IMR-90 (cell line): ENCODE data around the gene TEX14. TPM values are rescaled to one million over a fixed set of nuclear protein-coding genes. Genes with fewer than 3 reads are reported as not detected.

Experiments used
- ATAC-seq: fragments of 200-7000 bp; cut with Tn5 transposase; 2 replicates; pipeline ENCODE4 v1.9.1; 2020; ENCODE audit warnings: low read depth, mild to moderate bottlenecking, moderate library complexity
- BruUV-seq: library from RNA; stranded (reverse); fragments of 400-500 nt; replicated peaks from 2 replicates; lab custom pipeline; 2021; lab: Mats Ljungman, UMichigan
- CTCF ChIA-PET: fragments of 300-600 bp; formaldehyde crosslinking; extraction: SDS; loops from one replicate; lab custom pipeline; 2021; ENCODE audit warnings: antibody characterized with exemption; lab: Yijun Ruan, JAX
- POLR2A ChIA-PET: fragments of 300-600 bp; sonication (Branson Sonifier 250); formaldehyde crosslinking; loops from one replicate; lab custom pipeline; 2022; ENCODE audit warnings: antibody characterized with exemption; ENCODE audit not compliant: unreplicated experiment; lab: Charles Lee
- DNase-seq: peaks from one replicate; pipeline ENCODE4 v3.0.0; 2013
- H2AFZ ChIP-seq: replicated peaks from 2 replicates; pipeline ENCODE3; 2013; ENCODE audit warnings: low read length, mild to moderate bottlenecking; ENCODE audit not compliant: poor library complexity
- H2AK5ac ChIP-seq: 2 replicates; pipeline ENCODE4 v1.6.1; 2013; ENCODE audit warnings: low read depth, low read length, inconsistent platforms
- H2AK9ac ChIP-seq: replicated peaks from 2 replicates; pipeline ENCODE3; 2013; ENCODE audit warnings: mild to moderate bottlenecking, low read depth, low read length, moderate library complexity; ENCODE audit not compliant: poor library complexity
- H2BK120ac ChIP-seq: 2 replicates; pipeline ENCODE4 v1.6.1; 2013; ENCODE audit warnings: low read depth, low read length, inconsistent platforms
- H2BK15ac ChIP-seq: 3 replicates; pipeline ENCODE4 v1.6.1; 2013; ENCODE audit warnings: low read depth, low read length, inconsistent platforms
- H2BK20ac ChIP-seq: 2 replicates; pipeline ENCODE4 v1.6.1; 2013; ENCODE audit warnings: low read depth, mild to moderate bottlenecking, inconsistent platforms, low read length, moderate library complexity
- H2BK5ac ChIP-seq: 2 replicates; pipeline ENCODE4 v1.6.1; 2013; ENCODE audit warnings: mild to moderate bottlenecking, low read depth, low read length, inconsistent platforms; ENCODE audit not compliant: poor library complexity, severe bottlenecking
- H3K14ac ChIP-seq: replicated peaks from 2 replicates; pipeline ENCODE4 v1.6.1; 2013; ENCODE audit warnings: low read depth, low read length, inconsistent platforms
- H3K18ac ChIP-seq: 2 replicates; pipeline ENCODE4 v1.6.1; 2013; ENCODE audit warnings: low read depth, low read length, control low read depth
- H3K23ac ChIP-seq: 2 replicates; pipeline ENCODE4 v1.6.1; 2013; ENCODE audit warnings: low read depth, low read length, inconsistent platforms
- H3K27ac ChIP-seq: 2 replicates; pipeline ENCODE4 v1.5.1; 2013; ENCODE audit warnings: mild to moderate bottlenecking, control low read depth, low read length; ENCODE audit not compliant: insufficient read depth
- H3K27me3 ChIP-seq: 2 replicates; pipeline ENCODE4 v1.6.1; 2013; ENCODE audit warnings: low read length; ENCODE audit not compliant: control insufficient read depth, insufficient read depth
- H3K36me3 ChIP-seq: 2 replicates; pipeline ENCODE4 v1.6.1; 2013; ENCODE audit warnings: low read length, mixed read lengths; ENCODE audit not compliant: control insufficient read depth, insufficient read depth
- H3K4ac ChIP-seq: 2 replicates; pipeline ENCODE4 v1.6.1; 2013; ENCODE audit warnings: low read depth, low read length, inconsistent platforms
- H3K4me1 ChIP-seq: 2 replicates; pipeline ENCODE4 v1.6.1; 2013; ENCODE audit warnings: low read length, mixed read lengths; ENCODE audit not compliant: control insufficient read depth, insufficient read depth
- H3K4me2 ChIP-seq: 2 replicates; pipeline ENCODE4 v1.6.1; 2013; ENCODE audit warnings: low read depth, mild to moderate bottlenecking, control low read depth, low read length, moderate library complexity
- H3K4me3 ChIP-seq: 2 replicates; pipeline ENCODE4 v1.5.1; 2013; ENCODE audit warnings: low read depth, mild to moderate bottlenecking, control low read depth, low read length, moderate library complexity; ENCODE audit not compliant: insufficient read depth
- H3K56ac ChIP-seq: 2 replicates; pipeline ENCODE4 v1.6.1; 2013; ENCODE audit warnings: low read length, inconsistent platforms; ENCODE audit not compliant: insufficient read depth; ENCODE audit errors: extremely low read depth
- H3K79me1 ChIP-seq, 2 experiments: 2 replicates each; pipeline ENCODE4 v1.6.1; 2013; ENCODE audit warnings: low read length in 2 of 2, inconsistent platforms in 1 of 2, low read depth in 1 of 2
- H3K9ac ChIP-seq: 2 replicates; pipeline ENCODE4 v1.6.1; 2013; ENCODE audit warnings: low read depth, low read length, control low read depth
- H3K9me1 ChIP-seq: 2 replicates; pipeline ENCODE4 v1.6.1; 2013; ENCODE audit warnings: low read length, inconsistent platforms; ENCODE audit not compliant: insufficient read depth
- H3K9me3 ChIP-seq: 2 replicates; pipeline ENCODE4 v1.6.1; 2013; ENCODE audit warnings: low read length; ENCODE audit not compliant: control insufficient read depth, insufficient read depth
- H4K20me1 ChIP-seq: 2 replicates; pipeline ENCODE4 v1.6.1; 2013; ENCODE audit warnings: low read length, inconsistent platforms; ENCODE audit not compliant: insufficient read depth
- H4K5ac ChIP-seq: 2 replicates; pipeline ENCODE4 v1.6.1; 2013; ENCODE audit warnings: mild to moderate bottlenecking, low read depth, low read length, control low read depth
- H4K8ac ChIP-seq, 2 experiments: 2 replicates each; pipeline ENCODE4 v1.6.1; 2013; ENCODE audit warnings: low read depth in 2 of 2, low read length in 2 of 2, control low read depth in 1 of 2, inconsistent platforms in 1 of 2
- H4K91ac ChIP-seq: 2 replicates; pipeline ENCODE4 v1.6.1; 2013; ENCODE audit warnings: low read depth, low read length, inconsistent platforms; ENCODE audit not compliant: insufficient read depth
- BHLHE40 ChIP-seq: fragments of 150-350 bp; IDR thresholded peaks from 2 replicates; pipeline ENCODE4 v1.6.1; 2016; ENCODE audit warnings: mild to moderate bottlenecking, low read depth, low read length
- CEBPB ChIP-seq: IDR thresholded peaks from 2 replicates; pipeline ENCODE4 v1.6.1; 2012; ENCODE audit warnings: low read depth, low read length, improper control_type of control experiment
- CHD1 ChIP-seq: IDR thresholded peaks from 2 replicates; pipeline ENCODE4 v1.6.1; 2012; ENCODE audit warnings: low read depth, low read length, improper control_type of control experiment
- MAZ ChIP-seq: IDR thresholded peaks from 2 replicates; pipeline ENCODE4 v1.6.1; 2012; ENCODE audit warnings: low read depth, mild to moderate bottlenecking, low read length, improper control_type of control experiment, moderate library complexity, borderline replicate concordance
- MXI1 ChIP-seq: IDR thresholded peaks from 2 replicates; pipeline ENCODE4 v1.6.1; 2012; ENCODE audit warnings: low read depth, mild to moderate bottlenecking, low read length, moderate library complexity, borderline replicate concordance
- NFE2L2 ChIP-seq: fragments of 150-350 bp; IDR thresholded peaks from 2 replicates; pipeline ENCODE4 v1.6.1; 2016; ENCODE audit warnings: low read depth, mild to moderate bottlenecking, low read length
- POLR2A ChIP-seq: IDR thresholded peaks from 2 replicates; pipeline ENCODE4 v1.6.1; 2012; ENCODE audit warnings: mild to moderate bottlenecking, low read depth, low read length
- RAD21 ChIP-seq: IDR thresholded peaks from 2 replicates; pipeline ENCODE4 v1.6.1; 2012; ENCODE audit warnings: low read length, improper control_type of control experiment
- RFX5 ChIP-seq: IDR thresholded peaks from 2 replicates; pipeline ENCODE4 v1.8.0; 2012; ENCODE audit warnings: low read depth, mild to moderate bottlenecking, low read length, moderate library complexity
- SMC3 ChIP-seq: fragments of 150-350 bp; IDR thresholded peaks from 2 replicates; pipeline ENCODE4 v1.6.1; 2016; ENCODE audit warnings: low read depth, mild to moderate bottlenecking, antibody characterized with exemption, low read length, moderate library complexity
- WGBS, 2 experiments: methylation state at CpG; one replicate each; pipeline versions ENCODE4 v1.1.5 to v1.1.7; 2013; ENCODE audit warnings: missing lambda C conversion rate in 2 of 2; ENCODE audit not compliant: insufficient read length in 1 of 2; ENCODE audit errors: extremely low coverage in 2 of 2; 5-methylcytosine and 5-hydroxymethylcytosine counted together
- dilution Hi-C: fragments of 300-500 bp; cut with HindIII; formaldehyde crosslinking; loops from one replicate; pipeline ENCODE4 v1.14.3; 2018; ENCODE audit warnings: low sequenced_read_pairs; ENCODE audit not compliant: unreplicated experiment
- in situ Hi-C: fragments of 300-500 bp; cut with MboI; formaldehyde crosslinking; loops from 3 replicates; pipeline ENCODE4 v1.14.3; 2019; ENCODE audit warnings: low sequenced_read_pairs, inconsistent platforms, mixed read lengths
- intact Hi-C: fragments of 100-400 bp; cut with micrococcal nuclease; formaldehyde crosslinking; loops from 2 replicates; pipeline ENCODE4 v1.10.0; 2022
- polyA plus RNA-seq, 3 experiments: library from polyadenylated mRNA; depleted of rRNA; stranded (reverse); fragments of >200 nt; gene quantifications; 2 replicates each; pipeline ENCODE4 v1.2.3, GENCODE V29; 2012; ENCODE audit warnings: low replicate concordance in 1 of 3
- total RNA-seq: library from RNA; depleted of rRNA; stranded (reverse); fragments of >200 nt; gene quantifications from 2 replicates; pipeline ENCODE4 v1.2.3, GENCODE V29; 2012
- TF ChIP-seq, protein P1 (sequence below): fragments of 150-350 bp; IDR thresholded peaks from 2 replicates; pipeline ENCODE4 v1.6.1; 2017; ENCODE audit warnings: mild to moderate bottlenecking, antibody characterized with exemption, low read length, low read depth
- TF ChIP-seq, protein P2 (sequence below): fragments of 150-350 bp; IDR thresholded peaks from 2 replicates; pipeline ENCODE4 v1.6.1; 2016; ENCODE audit warnings: low read depth, mild to moderate bottlenecking, low read length, moderate library complexity, borderline replicate concordance
- TF ChIP-seq, protein P3 (sequence below): conservative IDR thresholded peaks from 2 replicates; pipeline ENCODE4 v1.5.1; 2012; ENCODE audit warnings: mild to moderate bottlenecking, low read depth, low read length, improper control_type of control experiment

The TEX14 gene
- total and polyA plus RNA-seq, 2 of the 4 experiments (the other 2 are of a cell fraction): not detected

DNA sequence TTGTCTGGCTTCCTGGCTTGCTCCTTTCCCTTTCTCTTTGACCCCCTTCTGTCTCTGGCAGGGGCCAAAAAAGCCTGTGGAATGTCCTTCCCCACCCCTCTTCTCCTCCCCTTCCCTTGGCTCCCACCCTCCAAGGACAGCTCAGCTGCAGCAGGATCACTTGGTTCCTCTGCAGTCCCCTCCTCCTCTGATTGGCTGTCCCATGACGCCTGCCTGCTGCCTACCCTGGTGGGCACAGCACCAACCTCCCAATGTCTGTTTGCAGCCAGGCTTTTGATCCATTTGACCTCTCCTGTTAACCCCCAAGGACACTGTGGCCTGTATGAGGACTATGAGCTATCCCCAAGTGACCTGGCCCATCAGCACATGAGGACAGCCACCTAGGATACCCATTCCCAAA is 162.6 kb downstream of the TEX14 start:
- H4K8ac ChIP-seq: no peak overlapping the region
- in situ Hi-C loops: no loop called here
- BruUV-seq: no TSS peak
- H3K23ac ChIP-seq: no peak overlapping the region
- TF ChIP-seq MXI1 (no peak), POLR2A (no peak), BHLHE40 (no peak), CEBPB (no peak), MAZ (no peak), SMC3 (no peak), RFX5 (no peak), CHD1 (no peak), NFE2L2 (no peak), RAD21 (no peak)
- TF ChIP-seq, protein P1, sequence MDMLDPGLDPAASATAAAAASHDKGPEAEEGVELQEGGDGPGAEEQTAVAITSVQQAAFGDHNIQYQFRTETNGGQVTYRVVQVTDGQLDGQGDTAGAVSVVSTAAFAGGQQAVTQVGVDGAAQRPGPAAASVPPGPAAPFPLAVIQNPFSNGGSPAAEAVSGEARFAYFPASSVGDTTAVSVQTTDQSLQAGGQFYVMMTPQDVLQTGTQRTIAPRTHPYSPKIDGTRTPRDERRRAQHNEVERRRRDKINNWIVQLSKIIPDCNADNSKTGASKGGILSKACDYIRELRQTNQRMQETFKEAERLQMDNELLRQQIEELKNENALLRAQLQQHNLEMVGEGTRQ: no peak
- TF ChIP-seq, protein P2, sequence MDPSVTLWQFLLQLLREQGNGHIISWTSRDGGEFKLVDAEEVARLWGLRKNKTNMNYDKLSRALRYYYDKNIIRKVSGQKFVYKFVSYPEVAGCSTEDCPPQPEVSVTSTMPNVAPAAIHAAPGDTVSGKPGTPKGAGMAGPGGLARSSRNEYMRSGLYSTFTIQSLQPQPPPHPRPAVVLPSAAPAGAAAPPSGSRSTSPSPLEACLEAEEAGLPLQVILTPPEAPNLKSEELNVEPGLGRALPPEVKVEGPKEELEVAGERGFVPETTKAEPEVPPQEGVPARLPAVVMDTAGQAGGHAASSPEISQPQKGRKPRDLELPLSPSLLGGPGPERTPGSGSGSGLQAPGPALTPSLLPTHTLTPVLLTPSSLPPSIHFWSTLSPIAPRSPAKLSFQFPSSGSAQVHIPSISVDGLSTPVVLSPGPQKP: no peak
- TF ChIP-seq, protein P3, sequence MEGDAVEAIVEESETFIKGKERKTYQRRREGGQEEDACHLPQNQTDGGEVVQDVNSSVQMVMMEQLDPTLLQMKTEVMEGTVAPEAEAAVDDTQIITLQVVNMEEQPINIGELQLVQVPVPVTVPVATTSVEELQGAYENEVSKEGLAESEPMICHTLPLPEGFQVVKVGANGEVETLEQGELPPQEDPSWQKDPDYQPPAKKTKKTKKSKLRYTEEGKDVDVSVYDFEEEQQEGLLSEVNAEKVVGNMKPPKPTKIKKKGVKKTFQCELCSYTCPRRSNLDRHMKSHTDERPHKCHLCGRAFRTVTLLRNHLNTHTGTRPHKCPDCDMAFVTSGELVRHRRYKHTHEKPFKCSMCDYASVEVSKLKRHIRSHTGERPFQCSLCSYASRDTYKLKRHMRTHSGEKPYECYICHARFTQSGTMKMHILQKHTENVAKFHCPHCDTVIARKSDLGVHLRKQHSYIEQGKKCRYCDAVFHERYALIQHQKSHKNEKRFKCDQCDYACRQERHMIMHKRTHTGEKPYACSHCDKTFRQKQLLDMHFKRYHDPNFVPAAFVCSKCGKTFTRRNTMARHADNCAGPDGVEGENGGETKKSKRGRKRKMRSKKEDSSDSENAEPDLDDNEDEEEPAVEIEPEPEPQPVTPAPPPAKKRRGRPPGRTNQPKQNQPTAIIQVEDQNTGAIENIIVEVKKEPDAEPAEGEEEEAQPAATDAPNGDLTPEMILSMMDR: no peak
- H3K4ac ChIP-seq: no peak overlapping the region
- dilution Hi-C loops: no loop called here
- H2AK5ac ChIP-seq: no peak overlapping the region
- H3K79me1 ChIP-seq: no peaks in the 10 kb centered on the region; a peak in 1 of 4 replicates
- H3K27ac ChIP-seq: no peak overlapping the region
- H2BK20ac ChIP-seq: no peak overlapping the region
- H4K91ac ChIP-seq: no peak overlapping the region
- H3K18ac ChIP-seq: no peak overlapping the region
- peaks cover 3% of the 10 kb centered on the region; the same call in 1 of the 2 replicates for H3K27me3 ChIP-seq
- H3K9me3 ChIP-seq: no peaks in the 10 kb centered on the region
- ChIA-PET CTCF (interaction anchor here (0.5 kb wide), 1 partner anchor 43 kb away, joined by 10 read pairs; no protein-coding TSS in a partner anchor), POLR2A (no interaction called here)
- H2BK5ac ChIP-seq: no peak overlapping the region
- H2AFZ ChIP-seq: no peak overlapping the region
- intact Hi-C loops: no loop called here
- H2BK120ac ChIP-seq: no peak overlapping the region
- H2AK9ac ChIP-seq: no peak overlapping the region
- no peak overlapping the region for H4K5ac ChIP-seq
- H4K20me1 ChIP-seq: no peaks in the 10 kb centered on the region
- no peak overlapping the region for H3K14ac ChIP-seq
- ATAC-seq (no peak), DNase-seq (no peak)
- H3K9me1 ChIP-seq: peaks cover 16% of the 10 kb centered on the region
- WGBS, 2 experiments: 86% methylated on average over 1 of the region's 1 CpG; no CpG with 5 or more reads in 1 of the 2 experiments
- H3K56ac ChIP-seq: no peak overlapping the region
- H3K9ac ChIP-seq: no peak overlapping the region
- H3K4me1 ChIP-seq: peaks cover 18% of the 10 kb centered on the region
- no peak overlapping the region for H2BK15ac ChIP-seq
- H3K4me3 ChIP-seq: no peak overlapping the region
- no peak overlapping the region for H3K4me2 ChIP-seq
- H3K36me3 ChIP-seq: no peaks in the 10 kb centered on the region
